HG03442 (cell line): ENCODE results near the gene SCP2.

Experiments
- ATAC-seq: cut with Tn5 transposase; IDR thresholded peaks from one replicate; pipeline ENCODE4 v1.9.1; 2021; ENCODE audit warnings: mild to moderate bottlenecking, moderate library complexity; ENCODE audit not compliant: unreplicated experiment

SCP2 gene

GRCh38 chr1:52927212-52928014, at the start of gene SCP2:
SCP2 (plus strand) TSS chr1:52927276; CDS start chr1:52927397, 121 bp downstream.
- peak; percentile 74 for ATAC-seq

GRCh38 chr1:52877554-52877953, 49.5 kb upstream of the SCP2 start:
- ATAC-seq = no peak

GRCh38 chr1:52880206-52880605, 46.9 kb upstream of the SCP2 start:
- no peak for ATAC-seq

- ATAC-seq = no peak
Observed at GRCh38 chr1:52887483-52887882, 39.6 kb upstream of the SCP2 start.

- no peak for ATAC-seq
Observed at GRCh38 chr1:52892424-52893215, 34.5 kb upstream of the SCP2 start.

- no peak for ATAC-seq
Observed at GRCh38 chr1:52899445-52899894, 27.6 kb upstream of the SCP2 start.

GRCh38 chr1:52900402-52900801, 26.7 kb upstream of the SCP2 start:
- no peak for ATAC-seq

- no peak for ATAC-seq
Observed at GRCh38 chr1:52901384-52901783, 25.7 kb upstream of the SCP2 start.

GRCh38 chr1:52904208-52904926, 22.7 kb upstream of the SCP2 start:
- ATAC-seq = no peak

- ATAC-seq = no peak
Observed at GRCh38 chr1:52904927-52905698, 22.0 kb upstream of the SCP2 start.

- ATAC-seq = no peak
Observed at GRCh38 chr1:52906135-52906603, 20.9 kb upstream of the SCP2 start.

GRCh38 chr1:52907068-52907811, 19.8 kb upstream of the SCP2 start:
- no peak for ATAC-seq

GRCh38 chr1:52907812-52908153, 19.3 kb upstream of the SCP2 start:
- ATAC-seq = no peak

- ATAC-seq = no peak
Observed at GRCh38 chr1:52911541-52911940, 15.5 kb upstream of the SCP2 start.

- ATAC-seq = no peak
Observed at GRCh38 chr1:52913014-52913413, 14.1 kb upstream of the SCP2 start.

- ATAC-seq = no peak
Observed at GRCh38 chr1:52913537-52913936, 13.5 kb upstream of the SCP2 start.

GRCh38 chr1:52914463-52914862, 12.6 kb upstream of the SCP2 start:
- ATAC-seq = no peak

GRCh38 chr1:52915211-52915854, 11.7 kb upstream of the SCP2 start:
- no peak for ATAC-seq

- ATAC-seq = no peak
Observed at GRCh38 chr1:52915855-52916220, 11.2 kb upstream of the SCP2 start.
